GM12872 (cell line): ENCODE data around the gene CKAP2L.

ENCODE experiments used
- CTCF ChIP-seq: IDR thresholded peaks from 3 replicates; pipeline ENCODE4 v1.5.1; 2011; ENCODE audit warnings: low read depth, mild to moderate bottlenecking, low read length, moderate library complexity; ENCODE audit not compliant: insufficient read depth

The CKAP2L gene

DNA sequence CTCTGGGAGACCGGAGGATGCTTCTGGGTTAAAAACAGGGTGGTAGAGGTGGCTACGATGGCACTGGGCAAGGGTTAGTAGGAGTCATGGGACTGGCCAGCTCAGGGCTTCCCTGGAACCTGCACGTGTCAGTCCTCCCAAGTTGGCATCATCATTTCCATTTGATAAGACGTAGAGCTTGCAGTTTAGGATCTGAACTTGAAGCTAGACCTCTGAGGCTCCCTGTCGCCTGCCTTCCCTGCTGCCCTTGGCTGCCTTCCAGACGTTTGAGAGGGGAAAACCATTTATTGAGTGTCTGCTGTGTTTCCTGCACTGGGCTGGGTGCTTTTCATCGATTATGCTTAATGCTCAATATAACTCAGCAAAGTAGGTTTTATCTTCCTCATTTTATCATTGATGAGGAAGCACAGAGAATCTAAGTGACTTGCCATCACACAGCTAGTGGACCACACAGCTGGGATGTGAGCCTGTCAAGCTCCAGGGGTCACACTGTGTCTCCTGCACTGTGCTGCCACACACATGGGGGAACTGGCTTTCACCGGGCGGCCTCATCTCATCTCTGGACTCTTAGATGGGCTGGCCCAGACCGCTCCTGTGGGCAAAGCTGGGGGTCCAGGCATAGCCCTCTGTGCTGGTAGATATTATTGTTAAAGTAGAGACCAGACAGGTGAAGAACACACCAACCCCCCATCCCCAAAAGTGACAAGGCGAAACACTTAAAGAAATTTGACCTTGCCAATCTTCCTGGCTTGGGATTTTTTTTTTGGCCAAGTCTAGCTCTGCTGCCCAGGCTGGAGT lies 35.8 kb downstream of the CKAP2L start:
- TF ChIP-seq CTCF, result no peak

GRCh38 chr2:112728029-112728362 lies 36.4 kb downstream of the CKAP2L start:
- TF ChIP-seq CTCF, result no peak

- no peak for TF ChIP-seq CTCF
Observed at GRCh38 chr2:112727276-112728028, 37.0 kb downstream of the CKAP2L start.

DNA sequence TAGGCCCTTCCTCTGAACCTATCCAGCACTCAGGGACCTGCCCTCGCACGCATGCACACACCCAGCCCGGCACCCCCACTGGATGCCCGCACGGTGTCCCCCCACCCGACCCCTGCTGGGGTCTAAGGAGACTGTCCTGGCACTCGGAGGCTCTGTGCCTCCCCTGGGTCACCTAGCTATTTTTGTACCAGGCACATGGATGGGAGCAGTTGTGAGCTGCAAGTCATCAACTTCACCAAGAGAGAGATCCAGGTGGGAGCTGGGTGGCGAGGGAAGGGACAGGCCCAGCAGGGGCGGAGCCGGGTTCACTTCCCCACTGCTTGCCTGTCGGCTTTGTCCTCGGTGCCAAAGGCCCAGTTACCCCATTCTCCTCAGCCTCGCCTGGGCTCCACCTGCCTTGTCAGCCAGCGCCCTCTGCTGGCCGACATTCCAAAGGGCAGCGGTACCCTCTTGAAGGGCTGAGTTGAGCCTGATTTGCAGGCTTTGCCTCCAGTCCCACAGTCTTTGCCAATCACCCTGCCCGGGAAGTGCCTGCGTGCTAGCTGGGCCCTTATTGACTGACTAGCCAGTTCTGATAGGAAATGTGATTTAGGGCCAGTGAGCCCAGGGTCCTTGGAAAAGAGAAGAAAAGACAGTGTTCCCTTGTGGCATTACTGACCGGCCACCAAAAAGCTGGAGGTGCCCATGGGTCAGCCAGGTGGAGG lies 37.8 kb downstream of the CKAP2L start:
- peak; percentile 96 for TF ChIP-seq CTCF

- peak; percentile 10; the same call in 1 of the 3 replicates for TF ChIP-seq CTCF
Observed at GRCh38 chr2:112725545-112726457, 38.6 kb downstream of the CKAP2L start.

GRCh38 chr2:112724591-112725525 lies 39.6 kb downstream of the CKAP2L start:
- peak; percentile 58 for TF ChIP-seq CTCF
